Fibroblast of lung (primary cell): Measurements from ENCODE around the gene CARD10. TPM values are rescaled to one million over a fixed set of nuclear protein-coding genes. Genes with fewer than 3 reads are reported as not detected.
A peak's percentile ranks its signal among the peaks of the same experiment; 100 is the strongest.

Source experiments
- DNase-seq, 2 donors: peaks; one replicate each; pipeline versions ENCODE4 v3.0.0 to v3.0.0-alpha.2; 2010; ENCODE audit warnings: low read depth in 2 of 2
- H2AFZ ChIP-seq: 2 replicates; pipeline ENCODE4 v1.5.1; 2012; ENCODE audit warnings: low read length, control low read depth, inconsistent platforms
- H3K27ac ChIP-seq: 2 replicates; pipeline ENCODE4 v1.5.1; 2011; ENCODE audit warnings: low read length, control low read depth; ENCODE audit not compliant: insufficient read depth
- H3K27me3 ChIP-seq: 2 replicates; pipeline ENCODE4 v1.5.1; 2011; ENCODE audit warnings: mild to moderate bottlenecking, low read length; ENCODE audit not compliant: control insufficient read depth, insufficient read depth
- H3K36me3 ChIP-seq: 2 replicates; pipeline ENCODE4 v1.5.1; 2011; ENCODE audit warnings: low read length; ENCODE audit not compliant: control insufficient read depth, insufficient read depth
- H3K4me1 ChIP-seq: 2 replicates; pipeline ENCODE4 v1.5.1; 2011; ENCODE audit warnings: low read length; ENCODE audit not compliant: control insufficient read depth, insufficient read depth; ENCODE audit errors: extremely low read depth
- H3K4me2 ChIP-seq: 2 replicates; pipeline ENCODE4 v1.5.1; 2011; ENCODE audit warnings: low read length, control low read depth; ENCODE audit not compliant: insufficient read depth; ENCODE audit errors: extremely low read depth
- H3K4me3 ChIP-seq, 4 experiments: fragments of 200-600 bp in 1 of 4; sonication (generic) in 1 of 4; replicated peaks in 1 of 4; 2 replicates each; pipeline ENCODE4 v1.5.1; 2011 to 2016; ENCODE audit warnings: low read length in 4 of 4, low read depth in 3 of 4, mild to moderate bottlenecking in 3 of 4, control low read depth in 2 of 4, inconsistent platforms in 1 of 4, mixed read lengths in 1 of 4; ENCODE audit not compliant: insufficient read depth in 1 of 4; ENCODE audit errors: control extremely low read depth in 1 of 4
- H3K79me2 ChIP-seq: 2 replicates; pipeline ENCODE4 v1.5.1; 2012; ENCODE audit warnings: mild to moderate bottlenecking, low read length, inconsistent platforms; ENCODE audit not compliant: control insufficient read depth, insufficient read depth
- H3K9ac ChIP-seq: 2 replicates; pipeline ENCODE4 v1.5.1; 2011; ENCODE audit warnings: mild to moderate bottlenecking, low read length, control low read depth; ENCODE audit not compliant: insufficient read depth
- H3K9me3 ChIP-seq: 2 replicates; pipeline ENCODE4 v1.5.1; 2012; ENCODE audit warnings: low read depth, low read length; ENCODE audit not compliant: control insufficient read depth, insufficient read depth
- H4K20me1 ChIP-seq: 2 replicates; pipeline ENCODE4 v1.5.1; 2011; ENCODE audit warnings: low read length; ENCODE audit not compliant: control insufficient read depth, insufficient read depth; ENCODE audit errors: extremely low read depth
- EZH2 ChIP-seq: IDR thresholded peaks from 2 replicates; pipeline ENCODE4 v1.5.1; 2012; ENCODE audit warnings: low read length, control low read depth, mild to moderate bottlenecking; ENCODE audit errors: missing control alignments
- polyA plus RNA-seq, 2 donors: library from polyadenylated mRNA; depleted of rRNA in 1 of 2; stranded (reverse) in 1 of 2; unstranded in 1 of 2; fragments of >200 nt; gene quantifications; 2 replicates each; pipeline ENCODE4 v1.2.1, GENCODE V29; 2011 to 2012; ENCODE audit warnings: missing spikeins in 1 of 2
- total RNA-seq: library from RNA; depleted of rRNA; stranded (reverse); fragments of >200 nt; gene quantifications from 2 replicates; pipeline ENCODE4 v1.2.1, GENCODE V29; 2014
- TF ChIP-seq, protein P1 (sequence below), 2 donors: IDR thresholded peaks in 1 of 2; conservative IDR thresholded peaks in 1 of 2; 1 replicate in 1 of 2; 2 replicates in 1 of 2; pipeline ENCODE4 v1.5.1; 2011 to 2012; ENCODE audit warnings: low read length in 2 of 2, control low read depth in 1 of 2, inconsistent platforms in 1 of 2, low read depth in 1 of 2, mild to moderate bottlenecking in 1 of 2

CARD10 gene
- total and polyA plus RNA-seq, 2 donors (not counting 1 experiment from before 2014, with no cell fraction given), result 1.6 to 2.3 TPM

DNA sequence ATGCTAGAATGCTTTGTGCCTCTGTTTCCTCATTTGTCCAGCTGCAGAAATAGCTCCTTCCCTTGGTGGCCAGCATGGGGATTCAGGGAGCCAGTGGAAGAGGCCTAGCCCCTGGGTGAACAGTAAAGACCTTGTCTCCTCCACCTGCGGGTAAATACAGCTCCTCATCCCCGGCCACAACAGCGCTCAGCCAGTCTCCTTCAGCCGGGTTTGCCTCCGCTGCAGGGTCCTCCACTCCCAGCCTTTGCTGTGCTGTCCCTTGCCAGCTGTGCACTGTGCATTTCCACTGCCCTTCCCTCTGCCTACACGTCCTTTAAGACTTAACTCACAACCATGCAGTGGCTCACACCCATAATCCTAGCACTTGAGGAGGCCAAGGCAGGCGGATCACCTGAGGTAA lies 39.6 kb upstream of the CARD10 start:
- H3K9me3 ChIP-seq, result no peaks in the 10 kb centered on the region
- no peak overlapping the region for H3K9ac ChIP-seq
- H2AFZ ChIP-seq, result no peak overlapping the region
- no peak overlapping the region for H3K4me2 ChIP-seq
- H3K27me3 ChIP-seq, result no peaks in the 10 kb centered on the region
- no peak for DNase-seq
- H3K4me1 ChIP-seq, result peaks cover 19% of the 10 kb centered on the region
- H4K20me1 ChIP-seq, result peaks cover 2% of the 10 kb centered on the region
- no peaks in the 10 kb centered on the region for H3K36me3 ChIP-seq
- H3K27ac ChIP-seq, result no peak overlapping the region
- H3K4me3 ChIP-seq, result no peak overlapping the region
- H3K79me2 ChIP-seq, result peaks cover 29% of the 10 kb centered on the region
- no peak for TF ChIP-seq EZH2
- TF ChIP-seq, protein P1, sequence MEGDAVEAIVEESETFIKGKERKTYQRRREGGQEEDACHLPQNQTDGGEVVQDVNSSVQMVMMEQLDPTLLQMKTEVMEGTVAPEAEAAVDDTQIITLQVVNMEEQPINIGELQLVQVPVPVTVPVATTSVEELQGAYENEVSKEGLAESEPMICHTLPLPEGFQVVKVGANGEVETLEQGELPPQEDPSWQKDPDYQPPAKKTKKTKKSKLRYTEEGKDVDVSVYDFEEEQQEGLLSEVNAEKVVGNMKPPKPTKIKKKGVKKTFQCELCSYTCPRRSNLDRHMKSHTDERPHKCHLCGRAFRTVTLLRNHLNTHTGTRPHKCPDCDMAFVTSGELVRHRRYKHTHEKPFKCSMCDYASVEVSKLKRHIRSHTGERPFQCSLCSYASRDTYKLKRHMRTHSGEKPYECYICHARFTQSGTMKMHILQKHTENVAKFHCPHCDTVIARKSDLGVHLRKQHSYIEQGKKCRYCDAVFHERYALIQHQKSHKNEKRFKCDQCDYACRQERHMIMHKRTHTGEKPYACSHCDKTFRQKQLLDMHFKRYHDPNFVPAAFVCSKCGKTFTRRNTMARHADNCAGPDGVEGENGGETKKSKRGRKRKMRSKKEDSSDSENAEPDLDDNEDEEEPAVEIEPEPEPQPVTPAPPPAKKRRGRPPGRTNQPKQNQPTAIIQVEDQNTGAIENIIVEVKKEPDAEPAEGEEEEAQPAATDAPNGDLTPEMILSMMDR (conservative IDR thresholded peaks at IDR 0.05 in 1 of 2, IDR thresholded peaks at IDR 0.05 in 1 of 2; ENCODE audit: low read depth in 1 of 2, low read length in 2 of 2), result no peak

DNA sequence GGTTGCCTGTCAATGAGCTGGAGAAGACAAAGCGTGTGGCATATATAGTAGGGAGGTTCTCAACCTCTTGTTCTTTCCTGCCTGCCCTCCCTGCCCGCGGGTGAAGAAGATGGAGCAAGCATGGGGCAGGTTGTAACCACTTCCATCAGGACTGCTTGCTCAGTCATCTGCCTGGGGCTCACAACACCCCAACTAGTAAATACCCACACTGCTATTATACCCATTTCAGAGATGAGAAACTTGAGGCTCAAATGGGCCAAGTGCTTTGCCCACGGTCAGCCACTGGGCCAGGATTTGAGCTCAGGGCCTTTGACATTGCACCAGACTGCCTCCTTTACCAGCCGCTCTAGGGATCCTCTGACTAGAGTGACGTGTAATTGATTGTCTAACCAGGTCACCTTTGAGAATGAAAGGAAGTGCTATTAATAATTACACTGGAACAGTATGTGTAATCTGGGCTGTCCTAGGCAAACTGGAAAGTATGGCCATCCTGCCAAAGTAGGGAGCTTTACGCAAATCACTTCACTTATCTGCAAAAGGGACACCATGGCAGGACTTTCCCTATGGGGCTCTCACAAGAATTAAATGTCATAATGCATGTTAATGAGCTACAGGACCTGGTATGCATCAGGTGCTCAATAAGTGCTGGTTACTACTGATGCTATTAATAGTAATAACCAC lies 38.2 kb upstream of the CARD10 start:
- H3K4me2 ChIP-seq, result no peak overlapping the region
- no peak for DNase-seq

DNA sequence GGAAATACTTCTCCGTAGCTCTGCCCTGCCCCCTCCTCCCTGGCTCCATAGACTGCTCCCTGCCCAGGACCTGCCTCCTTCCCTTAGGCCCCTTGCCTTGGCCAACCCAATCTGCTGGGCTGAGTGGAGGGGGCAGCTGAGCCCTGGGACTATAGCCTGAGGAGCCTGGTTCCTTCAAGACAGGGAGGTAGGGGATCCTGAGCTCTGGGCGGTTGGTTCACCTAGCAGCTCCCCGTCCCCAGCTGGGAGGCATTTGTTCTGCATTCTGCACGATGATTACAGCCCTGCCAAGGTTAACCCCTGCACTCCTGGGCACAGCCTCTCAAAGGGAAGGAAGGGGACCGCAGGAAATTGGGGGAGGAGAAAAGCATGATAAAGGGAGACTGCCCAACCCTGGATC lies 37.5 kb upstream of the CARD10 start:
- TF ChIP-seq EZH2, result no peak
- TF ChIP-seq, protein P1 (conservative IDR thresholded peaks at IDR 0.05 in 1 of 2, IDR thresholded peaks at IDR 0.05 in 1 of 2; ENCODE audit: low read depth in 1 of 2, low read length in 2 of 2), result no peak
- Histone ChIP-seq H3K9ac (no peak overlapping the region), H3K4me2 (no peak overlapping the region), H3K4me1 (peaks cover 15% of the 10 kb centered on the region), H3K36me3 (no peaks in the 10 kb centered on the region), H4K20me1 (no peaks in the 10 kb centered on the region), H3K27me3 (no peaks in the 10 kb centered on the region), H3K9me3 (no peaks in the 10 kb centered on the region), H3K27ac (no peak overlapping the region), H2AFZ (no peak overlapping the region), H3K4me3 (no peak overlapping the region), H3K79me2 (peaks cover 11% of the 10 kb centered on the region)
- DNase-seq, result peak in 1 of 2 donors; percentile 46

More for the DNA sequence above, 38.2 kb upstream of the CARD10 start:
- Histone ChIP-seq H3K9ac (no peak overlapping the region), H3K4me3 (no peak overlapping the region), H3K27ac (no peak overlapping the region), H3K9me3 (no peaks in the 10 kb centered on the region), H2AFZ (no peak overlapping the region), H3K27me3 (no peaks in the 10 kb centered on the region), H3K4me1 (peaks cover 14% of the 10 kb centered on the region), H3K36me3 (no peaks in the 10 kb centered on the region), H3K79me2 (peaks cover 18% of the 10 kb centered on the region), H4K20me1 (no peaks in the 10 kb centered on the region)
- TF ChIP-seq EZH2, result no peak
- TF ChIP-seq, protein P1 (conservative IDR thresholded peaks at IDR 0.05 in 1 of 2, IDR thresholded peaks at IDR 0.05 in 1 of 2; ENCODE audit: low read depth in 1 of 2, low read length in 2 of 2), result no peak
